HEK293 (cell line): Measurements from ENCODE around the gene S100PBP.

Source experiments
- IKZF3 ChIP-seq: fragments of 450-650 bp; IDR thresholded peaks from 2 replicates; pipeline ENCODE4 v1.5.0; 2018; ENCODE audit warnings: missing biosample characterization, mild to moderate bottlenecking, missing genetic modification characterization, moderate library complexity
- PATZ1 ChIP-seq: fragments of 450-650 bp; formaldehyde crosslinking; IDR thresholded peaks from 2 replicates; pipeline ENCODE4 v1.5.1; 2016; ENCODE audit warnings: missing biosample characterization, missing genetic modification characterization
- PRDM1 ChIP-seq: fragments of 450-650 bp; formaldehyde crosslinking; IDR thresholded peaks from 2 replicates; pipeline ENCODE4; 2016; ENCODE audit warnings: missing biosample characterization, missing genetic modification characterization
- SCRT1 ChIP-seq: fragments of 450-650 bp; formaldehyde crosslinking; IDR thresholded peaks from 2 replicates; pipeline ENCODE4 v1.5.1; 2016; ENCODE audit warnings: missing biosample characterization, missing genetic modification characterization, borderline replicate concordance
- ZBTB48 ChIP-seq: fragments of 450-650 bp; formaldehyde crosslinking; IDR thresholded peaks from 2 replicates; pipeline ENCODE4 v1.5.1; 2016; ENCODE audit warnings: missing biosample characterization, missing genetic modification characterization
- ZIC2 ChIP-seq: fragments of 450-650 bp; formaldehyde crosslinking; IDR thresholded peaks from 2 replicates; pipeline ENCODE4 v1.5.1; 2016; ENCODE audit warnings: missing biosample characterization, missing genetic modification characterization
- ZNF133 ChIP-seq: fragments of 450-650 bp; formaldehyde crosslinking; IDR thresholded peaks from 2 replicates; pipeline ENCODE4 v1.5.1; 2016; ENCODE audit warnings: missing biosample characterization, missing genetic modification characterization
- ZNF138 ChIP-seq: fragments of 450-650 bp; formaldehyde crosslinking; IDR thresholded peaks from 2 replicates; pipeline ENCODE4 v1.5.1; 2016; ENCODE audit warnings: missing biosample characterization, missing genetic modification characterization, borderline replicate concordance
- ZNF280D ChIP-seq: fragments of 450-650 bp; formaldehyde crosslinking; IDR thresholded peaks from 2 replicates; pipeline ENCODE4 v1.5.1; 2016; ENCODE audit warnings: missing biosample characterization, missing genetic modification characterization
- ZNF398 ChIP-seq: fragments of 450-650 bp; formaldehyde crosslinking; IDR thresholded peaks from 2 replicates; pipeline ENCODE4 v1.5.1; 2017; ENCODE audit warnings: missing biosample characterization, missing genetic modification characterization
- ZNF423 ChIP-seq: fragments of 450-650 bp; formaldehyde crosslinking; IDR thresholded peaks from 2 replicates; pipeline ENCODE4 v1.5.1; 2016; ENCODE audit warnings: missing biosample characterization, missing genetic modification characterization
- ZNF488 ChIP-seq: fragments of 450-650 bp; formaldehyde crosslinking; IDR thresholded peaks from 2 replicates; pipeline ENCODE4 v1.5.1; 2016; ENCODE audit warnings: missing biosample characterization, missing genetic modification characterization
- ZNF513 ChIP-seq: fragments of 450-650 bp; IDR thresholded peaks from 2 replicates; pipeline ENCODE4 v1.5.1; 2018; ENCODE audit warnings: missing biosample characterization, missing genetic modification characterization
- ZNF692 ChIP-seq: fragments of 450-650 bp; formaldehyde crosslinking; IDR thresholded peaks from 2 replicates; pipeline ENCODE4 v1.5.1; 2016; ENCODE audit warnings: missing biosample characterization, missing genetic modification characterization
- ZNF707 ChIP-seq: fragments of 450-650 bp; formaldehyde crosslinking; IDR thresholded peaks from 2 replicates; pipeline ENCODE4 v1.5.1; 2016; ENCODE audit warnings: missing biosample characterization, missing genetic modification characterization
- ZNF776 ChIP-seq: fragments of 450-650 bp; formaldehyde crosslinking; IDR thresholded peaks from 2 replicates; pipeline ENCODE4 v1.5.0; 2017; ENCODE audit warnings: missing biosample characterization, missing genetic modification characterization, borderline replicate concordance
- TF ChIP-seq, protein P1 (sequence below): fragments of 450-650 bp; formaldehyde crosslinking; IDR thresholded peaks from 2 replicates; pipeline ENCODE4 v1.5.1; 2016; ENCODE audit warnings: missing biosample characterization, missing genetic modification characterization

Gene S100PBP

GRCh38 chr1:32869923-32870614 is 52.6 kb downstream of the S100PBP start (continued):
- TF ChIP-seq ZNF692 (tag by site-specific recombination): 0 out of 2 replicates have a peak, but pooled peaks have one; percentile 30
- no peak for TF ChIP-seq IKZF3 (tag by site-specific recombination)
- TF ChIP-seq SCRT1 (tag by site-specific recombination): no peak
- TF ChIP-seq ZNF513 (tag by site-specific recombination): no peak
- no peak for TF ChIP-seq ZNF707 (tag by site-specific recombination)
- no peak for TF ChIP-seq ZNF776 (tag by site-specific recombination)
- TF ChIP-seq ZNF398: 0 out of 2 replicates have a peak, but pooled peaks have one; percentile 0
- no peak for TF ChIP-seq ZNF280D (tag by site-specific recombination)
- peak; percentile 34; the same call in 1 of the 2 replicates for TF ChIP-seq ZBTB48 (tag by site-specific recombination)
- TF ChIP-seq ZNF138 (tag by site-specific recombination): no peak
- TF ChIP-seq PRDM1: no peak
- TF ChIP-seq ZNF133: no peak
- peak; percentile 82 for TF ChIP-seq ZIC2 (tag by site-specific recombination)
- TF ChIP-seq ZNF423 (tag by site-specific recombination): no peak
- TF ChIP-seq, protein P1, sequence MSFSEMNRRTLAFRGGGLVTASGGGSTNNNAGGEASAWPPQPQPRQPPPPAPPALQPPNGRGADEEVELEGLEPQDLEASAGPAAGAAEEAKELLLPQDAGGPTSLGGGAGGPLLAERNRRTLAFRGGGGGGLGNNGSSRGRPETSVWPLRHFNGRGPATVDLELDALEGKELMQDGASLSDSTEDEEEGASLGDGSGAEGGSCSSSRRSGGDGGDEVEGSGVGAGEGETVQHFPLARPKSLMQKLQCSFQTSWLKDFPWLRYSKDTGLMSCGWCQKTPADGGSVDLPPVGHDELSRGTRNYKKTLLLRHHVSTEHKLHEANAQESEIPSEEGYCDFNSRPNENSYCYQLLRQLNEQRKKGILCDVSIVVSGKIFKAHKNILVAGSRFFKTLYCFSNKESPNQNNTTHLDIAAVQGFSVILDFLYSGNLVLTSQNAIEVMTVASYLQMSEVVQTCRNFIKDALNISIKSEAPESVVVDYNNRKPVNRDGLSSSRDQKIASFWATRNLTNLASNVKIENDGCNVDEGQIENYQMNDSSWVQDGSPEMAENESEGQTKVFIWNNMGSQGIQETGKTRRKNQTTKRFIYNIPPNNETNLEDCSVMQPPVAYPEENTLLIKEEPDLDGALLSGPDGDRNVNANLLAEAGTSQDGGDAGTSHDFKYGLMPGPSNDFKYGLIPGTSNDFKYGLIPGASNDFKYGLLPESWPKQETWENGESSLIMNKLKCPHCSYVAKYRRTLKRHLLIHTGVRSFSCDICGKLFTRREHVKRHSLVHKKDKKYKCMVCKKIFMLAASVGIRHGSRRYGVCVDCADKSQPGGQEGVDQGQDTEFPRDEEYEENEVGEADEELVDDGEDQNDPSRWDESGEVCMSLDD (tag by site-specific recombination): 0 out of 2 replicates have a peak, but pooled peaks have one; percentile 22
- TF ChIP-seq PATZ1 (tag by site-specific recombination): 0 out of 2 replicates have a peak, but pooled peaks have one; percentile 12
- no peak for TF ChIP-seq ZNF488 (tag by site-specific recombination)
